GM18867 (cell line): ENCODE data around the gene CEND1.

ENCODE experiments used
- ATAC-seq: cut with Tn5 transposase; IDR thresholded peaks from one replicate; pipeline ENCODE4 v1.9.1; 2021; ENCODE audit warnings: mild to moderate bottlenecking, moderate library complexity; ENCODE audit not compliant: unreplicated experiment

The CEND1 gene

GRCh38 chr11:789943-790342 is at the start of gene CEND1:
Gene CEND1 (minus strand): TSS chr11:790090. CDS start chr11:788576, 1,514 bp downstream.
- ATAC-seq = no peak

DNA sequence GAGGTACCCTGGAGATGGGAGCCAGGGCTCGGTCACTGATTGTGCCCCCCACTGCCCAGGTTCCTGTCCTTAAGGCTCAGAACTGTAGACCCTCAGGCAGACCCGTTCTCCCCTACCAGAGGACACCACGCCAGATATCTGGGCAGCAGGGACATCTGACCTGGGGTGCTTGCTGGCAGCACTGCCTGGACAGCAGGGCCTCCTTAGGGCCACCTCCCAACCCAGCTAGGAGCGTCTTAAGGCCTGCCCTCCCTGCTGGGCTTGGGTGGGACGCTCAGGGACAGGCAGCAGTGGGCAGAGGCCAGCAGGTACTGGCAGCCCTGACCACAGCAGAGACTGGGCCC is 49.4 kb upstream of the CEND1 start:
- no peak for ATAC-seq

DNA sequence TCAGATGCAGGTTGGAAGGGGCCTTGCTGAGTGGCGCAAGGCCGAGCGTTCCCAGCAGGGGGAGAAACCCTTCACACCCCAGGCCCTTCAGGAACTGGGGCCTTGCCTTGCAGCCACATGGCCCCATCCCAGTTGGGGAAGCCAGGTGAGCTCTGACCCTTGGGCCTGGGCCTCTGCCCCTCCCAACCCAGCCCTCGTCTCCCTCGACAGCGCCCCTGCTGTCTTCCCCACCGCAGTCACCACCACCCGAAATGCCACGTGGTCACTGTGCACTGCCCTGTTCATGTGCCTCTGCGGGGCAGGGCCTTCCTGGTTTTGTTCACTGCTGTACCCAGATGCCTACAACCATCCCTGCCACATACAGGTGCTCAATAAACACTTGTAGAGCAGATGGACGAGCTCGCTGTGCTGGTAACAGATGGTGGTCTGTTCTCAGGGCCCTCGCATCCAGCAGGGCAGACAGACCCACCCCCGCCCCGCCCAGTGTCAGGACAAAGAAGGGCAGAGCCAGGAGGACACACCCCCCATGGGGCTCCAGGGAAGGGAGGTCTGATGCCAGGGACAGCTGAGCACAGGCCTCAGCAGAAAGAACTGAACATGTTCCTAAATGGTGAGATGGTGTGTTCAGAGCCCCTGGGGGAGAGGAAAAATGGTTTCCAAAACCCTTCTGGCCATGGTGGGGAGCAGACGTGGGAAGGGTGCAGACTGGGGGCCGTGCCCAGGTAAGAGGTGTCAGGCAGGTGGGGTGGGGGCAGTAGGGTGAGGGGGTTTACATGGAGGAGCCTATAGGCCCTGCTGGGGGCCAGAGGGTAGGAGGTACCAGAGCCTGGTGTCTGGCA is 48.8 kb upstream of the CEND1 start:
- ATAC-seq = no peak

- ATAC-seq = no peak
Measured at GRCh38 chr11:837990-838307, 48.1 kb upstream of the CEND1 start.

DNA sequence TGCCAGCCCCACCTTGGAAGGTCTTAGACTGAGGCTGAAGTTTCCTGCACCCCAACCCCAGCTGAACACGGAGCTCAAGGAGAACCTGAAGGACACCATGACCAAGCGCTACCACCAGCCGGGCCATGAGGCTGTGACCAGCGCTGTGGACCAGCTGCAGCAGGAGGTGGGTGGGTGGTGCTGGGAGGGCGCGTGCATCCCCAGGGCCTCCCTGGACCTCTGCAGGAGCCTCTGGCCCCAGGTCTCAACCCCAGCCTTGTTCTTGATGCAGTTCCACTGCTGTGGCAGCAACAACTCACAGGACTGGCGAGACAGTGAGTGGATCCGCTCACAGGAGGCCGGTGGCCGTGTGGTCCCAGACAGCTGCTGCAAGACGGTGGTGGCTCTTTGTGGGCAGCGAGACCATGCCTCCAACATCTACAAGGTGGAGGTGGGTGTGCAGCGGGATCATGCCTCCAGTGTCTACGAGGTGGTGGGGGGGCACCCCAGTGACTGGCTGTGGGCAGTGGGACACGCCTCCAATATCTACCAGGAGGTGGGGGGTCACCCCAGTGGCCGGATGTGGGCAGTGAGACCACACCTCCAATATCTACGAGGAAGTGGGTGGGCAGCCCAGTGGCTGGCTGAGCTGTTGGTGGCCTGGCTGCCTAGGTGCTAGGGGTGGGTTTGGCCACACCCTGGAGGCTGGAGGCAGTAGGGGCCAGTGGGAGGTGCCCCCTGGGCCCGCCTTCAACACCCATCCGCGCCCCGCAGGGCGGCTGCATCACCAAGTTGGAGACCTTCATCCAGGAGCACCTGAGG is 47.5 kb upstream of the CEND1 start:
- no peak for ATAC-seq

- no peak for ATAC-seq
Measured at GRCh38 chr11:836700-837099, 46.8 kb upstream of the CEND1 start.

DNA sequence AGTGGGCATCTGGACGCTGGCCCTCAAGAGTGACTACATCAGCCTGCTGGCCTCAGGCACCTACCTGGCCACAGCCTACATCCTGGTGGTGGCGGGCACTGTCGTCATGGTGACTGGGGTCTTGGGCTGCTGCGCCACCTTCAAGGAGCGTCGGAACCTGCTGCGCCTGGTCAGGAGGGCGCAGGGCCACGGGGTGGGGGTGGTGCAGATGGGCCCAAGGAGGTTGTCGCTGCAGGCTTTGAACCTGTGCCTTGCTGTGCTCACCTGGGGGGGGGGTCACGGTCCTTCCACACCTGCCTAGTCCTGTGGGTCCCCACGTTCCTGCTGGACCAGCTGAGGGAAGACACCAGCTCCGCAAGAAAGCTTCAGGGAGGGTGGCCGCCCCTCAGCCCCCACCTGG is 46.4 kb upstream of the CEND1 start:
- no peak for ATAC-seq

DNA sequence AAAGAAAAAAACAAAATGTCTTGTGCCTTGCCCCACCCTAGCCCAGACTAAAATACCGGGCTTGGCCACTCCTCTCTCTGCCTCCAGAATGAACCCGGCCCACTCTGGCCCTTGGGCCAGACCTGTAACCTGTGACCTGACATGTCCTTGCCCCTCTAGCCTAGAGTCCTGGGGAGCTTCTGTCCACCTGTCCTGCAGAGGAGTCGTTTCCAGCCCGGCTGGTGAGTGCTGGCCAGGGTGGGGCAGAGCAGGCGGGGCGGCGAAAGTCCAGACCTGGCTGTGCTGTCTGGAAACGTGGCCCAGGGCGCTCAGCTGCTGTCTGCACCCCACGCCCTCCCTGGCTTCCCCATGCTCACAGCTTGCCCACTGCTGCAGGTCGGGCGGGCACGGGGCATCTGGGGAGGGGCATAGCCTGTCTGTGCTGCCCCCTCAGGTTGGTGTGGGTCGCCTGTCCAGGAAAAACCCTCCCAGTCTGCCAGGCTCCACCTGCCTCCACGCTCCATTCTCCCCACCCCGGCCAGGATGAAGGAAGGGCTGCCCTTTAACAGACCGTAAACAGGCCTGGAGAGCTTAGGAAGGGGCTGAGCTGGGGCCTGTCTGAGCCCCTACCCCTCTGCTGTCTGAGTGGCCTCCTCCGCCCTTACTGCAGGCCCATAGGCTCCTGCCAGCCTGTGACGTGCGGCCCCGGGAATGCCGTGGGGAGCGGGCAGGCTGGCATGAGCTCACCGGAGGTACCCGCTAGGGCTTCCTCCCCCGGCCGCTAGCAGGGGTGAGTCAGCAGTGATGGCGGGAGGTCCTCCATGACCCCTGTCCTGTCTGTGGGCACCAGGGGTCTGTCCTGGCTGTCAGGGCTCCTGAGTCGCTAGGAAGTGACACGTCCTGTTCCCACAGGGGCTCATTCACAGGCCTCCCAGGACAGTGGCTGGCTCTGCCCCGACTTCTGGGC is 44.8 kb upstream of the CEND1 start:
- ATAC-seq = no peak

DNA sequence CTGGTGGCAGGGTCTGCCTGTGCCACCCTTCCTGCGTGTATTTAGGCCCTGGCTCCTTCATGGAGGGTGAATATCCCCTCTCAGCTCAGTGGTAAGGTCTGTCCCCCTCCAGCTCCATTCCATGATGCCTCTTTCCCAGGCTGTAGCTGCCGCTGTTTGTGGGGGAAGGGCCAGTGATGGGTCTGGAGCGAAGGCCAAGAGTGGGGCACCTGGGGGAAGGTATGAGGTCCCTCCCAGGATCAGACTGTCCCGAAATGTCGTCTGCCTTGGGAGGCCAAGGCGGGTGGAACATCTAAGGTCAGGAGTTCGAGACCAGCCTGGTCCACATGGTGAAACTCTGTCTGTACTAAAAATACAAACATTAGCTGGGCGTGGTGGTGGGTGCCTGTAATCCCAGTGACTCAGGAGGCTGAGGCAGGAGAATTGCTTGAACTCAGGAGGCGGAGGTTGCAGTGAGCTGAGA is 44.0 kb upstream of the CEND1 start:
- ATAC-seq = no peak

- no peak for ATAC-seq
Measured at GRCh38 chr11:833114-833791, 43.4 kb upstream of the CEND1 start.

GRCh38 chr11:832529-833113 is 42.7 kb upstream of the CEND1 start, which contains the start of gene CD151:
Gene CD151 (plus strand): TSS chr11:832952. CDS start chr11:836070, 3,118 bp downstream.
- ATAC-seq = peak; percentile 47

GRCh38 chr11:831961-832528 is 42.2 kb upstream of the CEND1 start:
- ATAC-seq = no peak

DNA sequence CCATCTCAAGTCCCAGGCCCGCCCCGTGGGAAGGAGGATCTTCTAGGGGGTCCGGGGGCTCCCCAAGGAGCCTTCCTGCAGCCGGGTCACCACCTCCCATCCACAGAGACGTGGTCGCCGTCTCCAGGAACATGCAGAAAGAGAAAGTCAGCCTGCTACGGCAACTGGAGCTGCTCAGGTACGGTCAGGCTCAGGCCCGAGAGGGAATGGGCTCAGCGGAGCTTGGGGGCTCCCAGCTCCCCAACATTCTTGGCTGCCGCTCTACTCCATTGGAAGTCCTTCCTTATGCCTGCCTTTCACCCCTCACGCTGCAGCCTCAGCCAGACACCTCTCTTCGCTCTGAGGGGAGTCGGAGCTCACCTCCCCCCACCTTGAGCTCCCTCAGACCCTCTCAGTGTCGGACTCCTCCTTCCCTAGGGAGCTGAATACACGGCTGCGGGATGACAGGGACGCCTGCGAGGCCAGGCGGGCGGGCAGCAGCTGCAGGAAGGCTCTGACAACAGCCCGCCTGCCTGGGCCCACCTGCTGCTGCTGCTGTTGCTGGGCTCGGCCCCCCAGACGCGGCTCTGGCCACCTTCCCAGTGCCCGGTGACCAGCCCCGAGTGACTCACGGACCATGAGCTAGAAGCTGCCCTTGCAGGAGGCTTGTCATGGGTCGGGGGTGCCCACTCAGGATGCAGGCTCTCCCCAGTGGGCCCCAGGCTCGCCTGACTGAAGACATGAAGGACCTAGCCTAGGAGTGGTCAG is 41.4 kb upstream of the CEND1 start:
- ATAC-seq = no peak

DNA sequence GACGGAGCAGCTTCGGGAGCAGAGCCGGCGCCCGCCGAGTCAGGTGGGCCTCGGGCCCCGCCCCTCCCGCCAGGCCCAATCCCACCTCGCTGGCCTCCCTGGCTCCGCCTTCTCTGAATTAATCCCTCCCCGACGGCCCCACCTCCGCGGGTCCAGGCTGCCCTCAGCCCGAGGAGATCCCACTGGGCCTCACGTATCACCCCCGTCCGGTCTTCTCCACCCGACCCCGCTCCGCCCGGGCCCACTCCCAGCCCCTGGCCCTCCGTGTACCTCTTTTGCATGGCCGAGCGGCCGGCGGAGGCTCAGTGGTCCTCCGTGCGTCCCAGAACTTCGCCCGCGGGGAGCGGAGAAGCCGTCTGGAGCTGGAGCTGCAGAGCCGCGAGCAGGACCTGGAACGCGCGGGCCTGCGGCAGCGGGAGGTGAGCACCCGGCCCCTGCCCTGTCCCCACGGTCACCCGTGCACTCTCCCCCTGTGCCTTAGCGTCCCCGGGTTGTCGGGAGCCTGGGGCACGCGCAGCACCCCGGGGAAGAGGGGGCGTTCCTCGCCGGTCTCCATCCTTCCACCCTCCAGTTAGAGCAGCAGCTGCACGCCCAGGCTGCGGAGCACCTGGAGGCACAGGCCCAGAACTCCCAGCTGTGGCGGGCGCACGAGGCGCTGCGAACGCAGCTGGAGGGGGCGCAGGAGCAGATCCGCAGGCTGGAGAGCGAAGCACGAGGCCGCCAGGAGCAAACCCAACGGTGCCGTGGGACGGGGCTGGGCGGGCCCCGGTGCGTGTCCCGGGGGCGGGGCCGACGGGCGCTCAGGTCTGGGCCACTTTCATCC is 40.6 kb upstream of the CEND1 start:
- peak; percentile 32 for ATAC-seq

DNA sequence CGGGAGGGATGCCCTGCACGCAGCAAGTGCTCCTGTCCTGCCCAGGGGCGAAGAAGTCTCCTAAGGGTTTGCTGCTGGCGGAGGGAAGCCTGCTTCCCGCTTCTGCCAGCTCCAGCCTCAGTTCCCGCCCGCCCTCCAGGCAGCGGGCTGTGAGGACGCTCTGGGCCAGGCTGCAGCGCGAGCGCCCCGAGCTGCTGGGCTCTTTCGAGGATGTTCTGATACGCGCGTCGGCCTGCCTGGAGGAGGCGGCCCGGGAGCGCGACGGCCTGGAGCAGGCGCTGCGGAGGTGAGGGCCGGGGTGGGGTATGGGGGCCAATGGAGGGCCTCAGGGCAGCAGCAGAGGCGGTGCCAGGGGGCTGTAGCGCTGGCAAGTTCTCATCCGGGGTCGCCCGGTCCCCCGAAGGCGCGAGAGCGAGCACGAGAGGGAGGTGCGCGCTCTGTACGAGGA is 40.0 kb upstream of the CEND1 start:
- no peak for ATAC-seq

DNA sequence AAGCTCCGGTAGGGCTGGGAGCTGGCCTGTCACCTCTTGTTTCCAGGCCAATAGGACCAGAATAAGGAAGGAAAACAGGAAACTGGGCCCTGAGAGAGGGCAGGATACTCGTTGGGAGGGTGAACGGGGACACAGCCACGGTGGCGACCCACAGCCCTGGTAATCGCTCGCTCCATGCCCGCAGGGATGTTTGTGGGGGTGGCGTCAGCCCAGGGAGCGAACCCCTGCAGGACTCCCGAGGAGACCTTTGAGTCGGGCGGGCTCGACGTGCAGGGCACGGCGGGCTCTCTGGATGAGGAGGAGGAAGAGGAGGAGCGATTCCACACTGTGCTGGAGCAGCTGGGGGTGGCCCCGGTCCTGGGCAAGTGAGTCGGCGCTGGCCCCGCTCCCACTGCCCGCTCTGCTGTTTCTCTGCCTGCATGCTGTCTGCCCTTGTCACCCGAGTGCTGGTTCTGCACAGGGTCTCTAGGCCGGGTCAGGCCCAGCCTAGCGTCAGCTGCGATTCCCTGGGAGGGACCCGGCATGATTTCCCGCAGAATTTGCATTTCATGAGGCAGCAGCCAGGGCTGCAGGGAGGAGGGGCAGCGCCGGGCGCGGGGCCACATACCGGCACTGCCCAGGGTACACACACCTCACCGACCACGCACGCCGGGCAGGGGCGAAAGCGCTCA is 39.4 kb upstream of the CEND1 start:
- ATAC-seq = no peak

- ATAC-seq = no peak
Measured at GRCh38 chr11:828506-829175, 38.8 kb upstream of the CEND1 start.
